GM12892 (cell line): Measurements from ENCODE around the gene LAMA3.

Source experiments
- POLR2A ChIP-seq: IDR thresholded peaks from 2 replicates; pipeline ENCODE4 v1.6.1; 2011; ENCODE audit warnings: low read depth, low read length, control low read depth
- POLR2AphosphoS5 ChIP-seq: IDR thresholded peaks from 2 replicates; pipeline ENCODE4 v1.6.1; 2011; ENCODE audit warnings: low read depth, low read length, control low read depth
- TAF1 ChIP-seq: IDR thresholded peaks from 2 replicates; pipeline ENCODE4 v1.6.1; 2011; ENCODE audit warnings: low read depth, mild to moderate bottlenecking, control low read depth, low read length, borderline replicate concordance

GRCh38 chr18:23810396-23810795 is 121.1 kb downstream of the LAMA3 start:
- TF ChIP-seq POLR2A (no peak), TAF1 (no peak), POLR2AphosphoS5 (no peak)
